ENCODE data around the gene ECE1. TPM values are rescaled to one million over a fixed set of nuclear protein-coding genes. Genes with fewer than 3 reads are reported as not detected.

Gene ECE1
- total and polyA plus RNA-seq, 2 of the 4 experiments (the other 2 are of a cell fraction) = 61.8 to 124 TPM

DNA sequence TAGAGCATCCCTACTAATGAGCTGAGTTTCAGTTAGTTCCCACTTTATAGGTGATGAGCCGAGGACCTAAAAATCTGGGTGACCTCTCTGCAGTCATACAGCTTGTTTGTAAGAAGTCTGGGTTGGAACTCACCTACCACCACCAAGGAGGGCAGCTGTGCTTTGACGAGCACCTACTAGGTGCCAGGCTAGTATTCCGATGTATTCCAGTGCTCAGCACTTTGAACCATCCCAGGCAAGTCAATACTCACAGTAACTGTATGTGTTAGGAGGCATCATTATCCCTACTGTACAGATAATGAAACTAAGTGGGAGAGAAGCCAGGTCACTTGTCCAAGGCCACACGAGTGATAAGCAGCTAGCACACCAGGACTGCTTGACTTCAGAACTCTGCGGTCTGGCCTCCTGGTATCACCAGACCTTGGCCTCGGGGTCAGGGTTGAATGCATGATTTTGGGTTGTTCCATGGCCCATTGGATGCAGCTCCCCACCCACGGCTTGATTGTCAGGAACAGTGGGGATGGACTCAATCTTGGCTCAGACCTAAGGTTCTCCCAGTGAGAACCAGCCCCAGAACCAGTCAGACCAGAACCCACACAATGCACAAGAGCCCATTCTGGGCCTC is 20.7 kb downstream of the ECE1 start:
- Histone ChIP-seq H3K79me1 (ENCODE audit: low read depth in 1 of 2, low read length in 2 of 2) (peaks cover 36 to 71% of the 10 kb centered on the region in 2 experiments), H3K4me2 (ENCODE audit: low read depth, low read length) (no peak overlapping the region), H3K9me3 (ENCODE audit: control insufficient read depth, insufficient read depth, low read length) (no peaks in the 10 kb centered on the region), H4K20me1 (ENCODE audit: insufficient read depth, low read length) (0 out of 2 replicates have a peak, but pooled peaks cover 7% of the 10 kb centered on the region), H3K36me3 (ENCODE audit: control insufficient read depth, insufficient read depth, low read length) (peaks cover 63% of the 10 kb centered on the region), H3K18ac (ENCODE audit: low read depth, low read length) (no peak overlapping the region), H3K23ac (ENCODE audit: low read depth, low read length) (no peak overlapping the region), H2AFZ (replicated peaks; ENCODE audit: low read length, poor library complexity) (no peak overlapping the region), H3K4me1 (ENCODE audit: control insufficient read depth, insufficient read depth, low read length) (peaks cover 18% of the 10 kb centered on the region), H3K27me3 (ENCODE audit: control insufficient read depth, insufficient read depth, low read length) (no peaks in the 10 kb centered on the region), H2AK9ac (replicated peaks; ENCODE audit: low read depth, low read length, poor library complexity) (no peak overlapping the region), H2BK5ac (ENCODE audit: low read depth, low read length, poor library complexity, severe bottlenecking) (no peak overlapping the region), H3K4me3 (ENCODE audit: insufficient read depth, low read depth, low read length) (no peak overlapping the region), H3K9ac (ENCODE audit: low read depth, low read length) (no peak overlapping the region), H3K9me1 (ENCODE audit: insufficient read depth, low read length) (peaks cover 24% of the 10 kb centered on the region), H2BK120ac (ENCODE audit: low read depth, low read length) (no peak overlapping the region), H2BK20ac (ENCODE audit: low read depth, low read length) (no peak overlapping the region), H4K8ac (ENCODE audit: low read depth in 2 of 2, low read length in 2 of 2) (no peak overlapping the region), H2BK15ac (ENCODE audit: low read depth, low read length) (no peak overlapping the region), H4K5ac (ENCODE audit: low read depth, low read length) (no peak overlapping the region), H3K14ac (replicated peaks; ENCODE audit: low read depth, low read length) (no peak overlapping the region), H3K4ac (ENCODE audit: low read depth, low read length) (no peak overlapping the region), H2AK5ac (ENCODE audit: low read depth, low read length) (no peak overlapping the region), H4K91ac (ENCODE audit: insufficient read depth, low read depth, low read length) (no peak overlapping the region), H3K56ac (ENCODE audit: extremely low read depth, insufficient read depth, low read length) (no peak overlapping the region), H3K27ac (ENCODE audit: insufficient read depth, low read length) (no peak overlapping the region)
- 100% methylated on average over 1 of the region's 7 CpGs; no CpG with 5 or more reads in 1 of the 2 experiments for WGBS, 2 experiments (ENCODE audit: extremely low coverage in 2 of 2, insufficient read length in 1 of 2)
- POLR2A ChIA-PET (ENCODE audit: unreplicated experiment) = no interaction called here
- CTCF ChIA-PET = interaction anchor here (0.8 to 3.2 kb wide), 8 partner anchors 10 to 98 kb away, joined by 3 to 40 read pairs (median 4); no protein-coding TSS in a partner anchor
- DNase-seq (no peak), ATAC-seq (ENCODE audit: low read depth) (no peak)
- in situ Hi-C loops (cut with MboI; ENCODE audit: low sequenced_read_pairs) (no loop called here), dilution Hi-C loops (cut with HindIII; ENCODE audit: low sequenced_read_pairs, unreplicated experiment) (no loop called here), intact Hi-C loops (cut with micrococcal nuclease) (loop anchor here (10.0 kb wide), 1 partner anchor 305 kb away; no protein-coding TSS in a partner anchor)
- no TSS peak for BruUV-seq (replicated peaks)
- TF ChIP-seq POLR2A (IDR thresholded peaks at IDR 0.05; ENCODE audit: low read depth, low read length) = no peak
- no peak for TF ChIP-seq NFE2L2 (IDR thresholded peaks at IDR 0.05; ENCODE audit: low read depth, low read length)
- no peak for TF ChIP-seq MAFK (IDR thresholded peaks at IDR 0.05; ENCODE audit: low read depth, low read length)
- TF ChIP-seq MAZ (IDR thresholded peaks at IDR 0.05; ENCODE audit: borderline replicate concordance, low read depth, low read length) = no peak
- TF ChIP-seq CHD1 (IDR thresholded peaks at IDR 0.05; ENCODE audit: low read depth, low read length) = no peak
- TF ChIP-seq, protein P1, sequence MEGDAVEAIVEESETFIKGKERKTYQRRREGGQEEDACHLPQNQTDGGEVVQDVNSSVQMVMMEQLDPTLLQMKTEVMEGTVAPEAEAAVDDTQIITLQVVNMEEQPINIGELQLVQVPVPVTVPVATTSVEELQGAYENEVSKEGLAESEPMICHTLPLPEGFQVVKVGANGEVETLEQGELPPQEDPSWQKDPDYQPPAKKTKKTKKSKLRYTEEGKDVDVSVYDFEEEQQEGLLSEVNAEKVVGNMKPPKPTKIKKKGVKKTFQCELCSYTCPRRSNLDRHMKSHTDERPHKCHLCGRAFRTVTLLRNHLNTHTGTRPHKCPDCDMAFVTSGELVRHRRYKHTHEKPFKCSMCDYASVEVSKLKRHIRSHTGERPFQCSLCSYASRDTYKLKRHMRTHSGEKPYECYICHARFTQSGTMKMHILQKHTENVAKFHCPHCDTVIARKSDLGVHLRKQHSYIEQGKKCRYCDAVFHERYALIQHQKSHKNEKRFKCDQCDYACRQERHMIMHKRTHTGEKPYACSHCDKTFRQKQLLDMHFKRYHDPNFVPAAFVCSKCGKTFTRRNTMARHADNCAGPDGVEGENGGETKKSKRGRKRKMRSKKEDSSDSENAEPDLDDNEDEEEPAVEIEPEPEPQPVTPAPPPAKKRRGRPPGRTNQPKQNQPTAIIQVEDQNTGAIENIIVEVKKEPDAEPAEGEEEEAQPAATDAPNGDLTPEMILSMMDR (conservative IDR thresholded peaks at IDR 0.05; ENCODE audit: low read depth, low read length) = no peak
- TF ChIP-seq, protein P2, sequence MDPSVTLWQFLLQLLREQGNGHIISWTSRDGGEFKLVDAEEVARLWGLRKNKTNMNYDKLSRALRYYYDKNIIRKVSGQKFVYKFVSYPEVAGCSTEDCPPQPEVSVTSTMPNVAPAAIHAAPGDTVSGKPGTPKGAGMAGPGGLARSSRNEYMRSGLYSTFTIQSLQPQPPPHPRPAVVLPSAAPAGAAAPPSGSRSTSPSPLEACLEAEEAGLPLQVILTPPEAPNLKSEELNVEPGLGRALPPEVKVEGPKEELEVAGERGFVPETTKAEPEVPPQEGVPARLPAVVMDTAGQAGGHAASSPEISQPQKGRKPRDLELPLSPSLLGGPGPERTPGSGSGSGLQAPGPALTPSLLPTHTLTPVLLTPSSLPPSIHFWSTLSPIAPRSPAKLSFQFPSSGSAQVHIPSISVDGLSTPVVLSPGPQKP (IDR thresholded peaks at IDR 0.05; ENCODE audit: borderline replicate concordance, low read depth, low read length) = no peak
- TF ChIP-seq BHLHE40 (IDR thresholded peaks at IDR 0.05; ENCODE audit: low read depth, low read length) = no peak
- no peak for TF ChIP-seq MXI1 (IDR thresholded peaks at IDR 0.05; ENCODE audit: borderline replicate concordance, low read depth, low read length)
- TF ChIP-seq, protein P3, sequence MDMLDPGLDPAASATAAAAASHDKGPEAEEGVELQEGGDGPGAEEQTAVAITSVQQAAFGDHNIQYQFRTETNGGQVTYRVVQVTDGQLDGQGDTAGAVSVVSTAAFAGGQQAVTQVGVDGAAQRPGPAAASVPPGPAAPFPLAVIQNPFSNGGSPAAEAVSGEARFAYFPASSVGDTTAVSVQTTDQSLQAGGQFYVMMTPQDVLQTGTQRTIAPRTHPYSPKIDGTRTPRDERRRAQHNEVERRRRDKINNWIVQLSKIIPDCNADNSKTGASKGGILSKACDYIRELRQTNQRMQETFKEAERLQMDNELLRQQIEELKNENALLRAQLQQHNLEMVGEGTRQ (IDR thresholded peaks at IDR 0.05; ENCODE audit: low read depth, low read length) = no peak
- no peak for TF ChIP-seq SMC3 (IDR thresholded peaks at IDR 0.05; ENCODE audit: low read depth, low read length)

All from IMR-90 (cell line).